Measurements from ENCODE around the gene GYG2. TPM values are rescaled to one million over a fixed set of nuclear protein-coding genes. Genes with fewer than 3 reads are reported as not detected.

The GYG2 gene
- total and polyA plus RNA-seq, 2 of the 8 experiments (the other 6 are each of a cell fraction or from before 2014, with no cell fraction given): 52.8 to 65.3 TPM

DNA sequence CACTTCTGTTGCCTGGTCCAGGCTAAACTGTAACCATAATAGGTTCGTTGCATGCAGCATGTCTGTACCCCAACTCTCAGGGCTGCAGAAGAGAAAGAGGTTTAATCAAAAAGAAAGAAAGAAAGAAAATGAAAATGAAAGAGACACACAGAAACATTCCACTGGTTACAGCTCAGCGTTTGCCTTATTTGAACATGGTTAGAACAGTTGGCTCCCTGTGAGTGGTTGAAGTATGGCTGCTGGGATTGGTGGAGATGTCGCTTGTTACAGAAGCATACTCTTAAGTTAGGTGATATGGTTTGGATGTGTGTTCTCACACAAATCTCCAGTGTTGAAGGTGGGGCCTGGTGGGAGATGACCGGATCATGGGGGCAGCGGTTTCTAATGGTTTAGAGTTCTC, 64.1 kb downstream of the GYG2 start:
- no peak for FAIRE-seq
- no peaks in the 10 kb centered on the region for H3K9me3 ChIP-seq (ENCODE audit: insufficient read depth in 2 of 2, low read depth in 1 of 2, low read length in 1 of 2)
- TF ChIP-seq RBBP5 (IDR thresholded peaks at IDR 0.05; ENCODE audit: borderline replicate concordance, low read depth, low read length) (no peak), ASH2L (IDR thresholded peaks at IDR 0.05; ENCODE audit: low read length) (no peak), POU5F1 (IDR thresholded peaks at IDR 0.05; ENCODE audit: low read depth, low read length) (no peak), RXRA (IDR thresholded peaks at IDR 0.05; ENCODE audit: insufficient read depth, low read depth, low read length) (no peak), HDAC2 (IDR thresholded peaks at IDR 0.05; ENCODE audit: borderline replicate concordance in 1 of 2, low read depth in 2 of 2, low read length in 2 of 2) (no peak), BACH1 (IDR thresholded peaks at IDR 0.05; ENCODE audit: low read length) (no peak), KDM1A (IDR thresholded peaks at IDR 0.05; ENCODE audit: borderline replicate concordance, low read length) (no peak), CBX5 (IDR thresholded peaks at IDR 0.05; ENCODE audit: low read depth, low read length) (no peak), SP2 (IDR thresholded peaks at IDR 0.05; ENCODE audit: low read length) (no peak), KDM5A (IDR thresholded peaks at IDR 0.05; ENCODE audit: low read length) (no peak), EGR1 (IDR thresholded peaks at IDR 0.05; ENCODE audit: borderline replicate concordance, low read depth, low read length) (no peak), SIRT6 (IDR thresholded peaks at IDR 0.05; ENCODE audit: low read length) (no peak)

More for the DNA sequence above, 64.1 kb downstream of the GYG2 start:
- Histone ChIP-seq H3K4me3 (ENCODE audit: extremely low read depth in 1 of 4, insufficient read depth in 2 of 4, low read depth in 3 of 4, low read length in 4 of 4) (no peak overlapping the region), H3K79me1 (ENCODE audit: low read depth, low read length) (no peaks in the 10 kb centered on the region), H2BK15ac (ENCODE audit: low read length) (no peak overlapping the region), H3K79me2 (ENCODE audit: control insufficient read depth in 1 of 2, insufficient read depth in 2 of 2, low read length in 2 of 2) (no peaks in the 10 kb centered on the region), H3K4me1 (replicated peaks in 1 of 4; ENCODE audit: control insufficient read depth in 3 of 4, insufficient read depth in 4 of 4, low read length in 3 of 4) (peaks cover 0 to 10% (median 5%) of the 10 kb centered on the region in 4 experiments; a peak in 5 of 7 replicates), H3K27ac (ENCODE audit: low read depth, low read length) (no peak overlapping the region), H3K14ac (ENCODE audit: insufficient read length) (no peak overlapping the region), H2BK5ac (ENCODE audit: low read depth, low read length) (no peak overlapping the region), H3K9ac (replicated peaks in 1 of 4; ENCODE audit: extremely low read depth in 1 of 4, low read depth in 3 of 4, low read length in 3 of 4) (no peak overlapping the region), H4K91ac (replicated peaks; ENCODE audit: insufficient read length, low read length) (no peak overlapping the region), H3K23me2 (ENCODE audit: low read depth, low read length) (no peaks in the 10 kb centered on the region), H3K36me3 (ENCODE audit: control insufficient read depth in 2 of 4, insufficient read depth in 4 of 4, low read length in 3 of 4) (no peaks in the 10 kb centered on the region), H3K18ac (ENCODE audit: extremely low read depth, low read length) (no peak overlapping the region), H4K8ac (ENCODE audit: extremely low read depth, insufficient read depth, low read length) (no peak overlapping the region), H3K56ac (replicated peaks; ENCODE audit: insufficient read length, low read depth, low read length) (no peak overlapping the region), H3K27me3 (replicated peaks in 1 of 4; ENCODE audit: control insufficient read depth in 3 of 4, extremely low read depth in 1 of 4, insufficient read depth in 3 of 4, low read length in 3 of 4) (no peaks in the 10 kb centered on the region), H2BK120ac (replicated peaks; ENCODE audit: low read depth, low read length) (no peak overlapping the region), H4K5ac (ENCODE audit: insufficient read length, low read depth, low read length) (no peak overlapping the region), H2BK20ac (ENCODE audit: low read length) (no peak overlapping the region), H3K4ac (replicated peaks; ENCODE audit: insufficient read length, low read depth, low read length) (no peak overlapping the region), H4K20me1 (replicated peaks in 1 of 2; ENCODE audit: control insufficient read depth in 1 of 2, insufficient read depth in 2 of 2, low read length in 2 of 2) (no peaks in the 10 kb centered on the region), H3K4me2 (ENCODE audit: insufficient read depth in 1 of 2, low read depth in 2 of 2, low read length in 2 of 2) (no peak overlapping the region), H2AFZ (ENCODE audit: low read length) (no peak overlapping the region), H2BK12ac (ENCODE audit: low read depth, low read length) (no peak overlapping the region), H2AK5ac (ENCODE audit: low read depth, low read length) (no peak overlapping the region), H3K23ac (ENCODE audit: insufficient read length) (no peak overlapping the region)
- ChIA-PET CTCF (ENCODE audit: partially characterized antibody) (interaction anchor here (0.7 kb wide), 1 partner anchor 90 kb away, joined by 3 read pairs; no protein-coding TSS in a partner anchor), POLR2A (ENCODE audit: partially characterized antibody) (no interaction called here)
- no peak for DNase-seq (ENCODE audit: low read depth in 1 of 2, low spot score in 2 of 2)
- 100% methylated on average over 3 of the region's 5 CpGs; no CpG with 5 or more reads in 1 of the 2 experiments for WGBS, 2 experiments (ENCODE audit: extremely low coverage in 1 of 2, insufficient coverage in 1 of 2, insufficient read length in 1 of 2, insufficient replicate concordance in 2 of 2, low coverage in 1 of 2, low lambda C conversion rate in 2 of 2, missing lambda C conversion rate in 1 of 2)
